Measurements from ENCODE around the gene EPS15. TPM values are rescaled to one million over a fixed set of nuclear protein-coding genes. Genes with fewer than 3 reads are reported as not detected.
A peak's percentile ranks its signal among the peaks of the same experiment; 100 is the strongest.

The EPS15 gene
- total and polyA plus RNA-seq, 4 donors, result 8.8 to 52.1 (median 19.1) TPM

GRCh38 chr1:51551081-51551480, 32.0 kb upstream of the EPS15 start:
- WGBS, result 85% methylated on average over 2 of the region's 2 CpGs
- H3K27ac ChIP-seq (ENCODE audit: low read depth in 1 of 2, low read length in 2 of 2), result no peak overlapping the region
- no peaks in the 10 kb centered on the region for H3K36me3 ChIP-seq (ENCODE audit: control insufficient read depth in 4 of 4, insufficient read depth in 3 of 4, low read depth in 1 of 4, low read length in 3 of 4)
- DNase-seq (ENCODE audit: low spot score), result no peak
- H3K9me3 ChIP-seq (ENCODE audit: control insufficient read depth in 4 of 4, low read length in 3 of 4), result no peaks in the 10 kb centered on the region
- no peak for TF ChIP-seq RAD21 (IDR thresholded peaks at IDR 0.05)
- no peak for TF ChIP-seq RXRA (IDR thresholded peaks at IDR 0.05)
- TF ChIP-seq FOXA1 (IDR thresholded peaks at IDR 0.05), result no peak
- no peak for TF ChIP-seq ATF3 (IDR thresholded peaks at IDR 0.05)
- no peak for TF ChIP-seq HNF4G (IDR thresholded peaks at IDR 0.05)
- no peak for TF ChIP-seq FOXA2 (IDR thresholded peaks at IDR 0.05)
- no peak for TF ChIP-seq SP1 (IDR thresholded peaks at IDR 0.05)
- no peak for TF ChIP-seq YY1 (IDR thresholded peaks at IDR 0.05)
- TF ChIP-seq EGR1 (IDR thresholded peaks at IDR 0.05; ENCODE audit: low read depth in 2 of 2), result no peak
- TF ChIP-seq JUND (IDR thresholded peaks at IDR 0.05), result no peak
- no peak for TF ChIP-seq HNF4A (conservative IDR thresholded peaks at IDR 0.05)
- TF ChIP-seq ZBTB33 (IDR thresholded peaks at IDR 0.05), result no peak
- TF ChIP-seq TAF1 (conservative IDR thresholded peaks at IDR 0.05), result no peak
- H3K4me1 ChIP-seq (ENCODE audit: control insufficient read depth in 4 of 4, insufficient read depth in 4 of 4, low read length in 3 of 4), result peaks cover 0 to 6% (median under 1%) of the 10 kb centered on the region in 4 donors
- no peak overlapping the region for H3K4me3 ChIP-seq (ENCODE audit: low read depth in 1 of 3, low read length in 3 of 3)
- H3K27me3 ChIP-seq (ENCODE audit: control insufficient read depth in 4 of 4, insufficient read depth in 4 of 4, low read length in 3 of 4), result no peaks in the 10 kb centered on the region
- H3K9ac ChIP-seq (ENCODE audit: low read depth in 1 of 2, low read length in 2 of 2), result no peak overlapping the region

- TF ChIP-seq ZBTB33 (IDR thresholded peaks at IDR 0.05), result no peak
- TF ChIP-seq JUND (IDR thresholded peaks at IDR 0.05), result no peak
- H3K9me3 ChIP-seq (ENCODE audit: control insufficient read depth in 4 of 4, low read length in 3 of 4), result no peaks in the 10 kb centered on the region
- no peak overlapping the region for H3K4me3 ChIP-seq (ENCODE audit: low read depth in 1 of 3, low read length in 3 of 3)
- H3K4me1 ChIP-seq (ENCODE audit: control insufficient read depth in 4 of 4, insufficient read depth in 4 of 4, low read length in 3 of 4), result peaks cover 0 to 6% (median under 1%) of the 10 kb centered on the region in 4 donors
- no peak for DNase-seq (ENCODE audit: low spot score)
- H3K36me3 ChIP-seq (ENCODE audit: control insufficient read depth in 4 of 4, insufficient read depth in 3 of 4, low read depth in 1 of 4, low read length in 3 of 4), result no peaks in the 10 kb centered on the region
- H3K9ac ChIP-seq (ENCODE audit: low read depth in 1 of 2, low read length in 2 of 2), result no peak overlapping the region
- WGBS, result 94% methylated on average over 3 of the region's 3 CpGs
- no peak overlapping the region for H3K27ac ChIP-seq (ENCODE audit: low read depth in 1 of 2, low read length in 2 of 2)
- H3K27me3 ChIP-seq (ENCODE audit: control insufficient read depth in 4 of 4, insufficient read depth in 4 of 4, low read length in 3 of 4), result no peaks in the 10 kb centered on the region
Measured at GRCh38 chr1:51549901-51550300, 30.8 kb upstream of the EPS15 start.

GRCh38 chr1:51549016-51549619, 30.1 kb upstream of the EPS15 start:
- Histone ChIP-seq H3K27me3 (ENCODE audit: control insufficient read depth in 4 of 4, insufficient read depth in 4 of 4, low read length in 3 of 4) (no peaks in the 10 kb centered on the region), H3K4me3 (ENCODE audit: low read depth in 1 of 3, low read length in 3 of 3) (no peak overlapping the region), H3K9me3 (ENCODE audit: control insufficient read depth in 4 of 4, low read length in 3 of 4) (no peaks in the 10 kb centered on the region), H3K27ac (ENCODE audit: low read depth in 1 of 2, low read length in 2 of 2) (no peak overlapping the region), H3K9ac (ENCODE audit: low read depth in 1 of 2, low read length in 2 of 2) (no peak overlapping the region), H3K36me3 (ENCODE audit: control insufficient read depth in 4 of 4, insufficient read depth in 3 of 4, low read depth in 1 of 4, low read length in 3 of 4) (no peaks in the 10 kb centered on the region), H3K4me1 (ENCODE audit: control insufficient read depth in 4 of 4, insufficient read depth in 4 of 4, low read length in 3 of 4) (peaks cover 0 to 6% (median under 1%) of the 10 kb centered on the region in 4 donors)
- 71% methylated on average over 3 of the region's 3 CpGs for WGBS
- DNase-seq (ENCODE audit: low spot score), result no peak
- no peak for TF ChIP-seq REST (IDR thresholded peaks at IDR 0.05)
- peak; percentile 85 for TF ChIP-seq NR2F2 (IDR thresholded peaks at IDR 0.05)

Measured in liver (tissue), 9 donors.